Measurements from ENCODE around the gene PRMT9.

PRMT9 gene

GRCh38 chr4:147655639-147656038 is 28.3 kb downstream of the PRMT9 start:
- peaks cover 18 to 62% (median 29%) of the 10 kb centered on the region in 3 donors for H3K36me3 ChIP-seq

GRCh38 chr4:147651563-147651962 is 32.4 kb downstream of the PRMT9 start:
- DNase-seq: no peak
- H3K4me1 ChIP-seq: peaks cover 0 to 3% (median 0%) of the 10 kb centered on the region in 4 donors
- peaks cover 0 to 40% (median 31%) of the 10 kb centered on the region in 3 donors for H3K36me3 ChIP-seq
- intact Hi-C loops (cut with DNase I; ENCODE audit: low total_unique reads): no loop called here
- no peak for TF ChIP-seq CTCF (IDR thresholded peaks at IDR 0.05)
- no peak overlapping the region for H3K27ac ChIP-seq
- no peak overlapping the region for H3K4me3 ChIP-seq
- no peaks in the 10 kb centered on the region for H3K9me3 ChIP-seq
- H3K27me3 ChIP-seq: no peaks in the 10 kb centered on the region

More at GRCh38 chr4:147655639-147656038, 28.3 kb downstream of the PRMT9 start:
- Histone ChIP-seq H3K9me3 (no peaks in the 10 kb centered on the region), H3K27ac (no peak overlapping the region), H3K4me3 (no peak overlapping the region), H3K4me1 (no peaks in the 10 kb centered on the region), H3K27me3 (no peaks in the 10 kb centered on the region)
- no peak for TF ChIP-seq CTCF (IDR thresholded peaks at IDR 0.05)
- no peak for DNase-seq
- intact Hi-C loops (cut with DNase I; ENCODE audit: low total_unique reads): no loop called here

GRCh38 chr4:147648656-147649055 is 35.3 kb downstream of the PRMT9 start:
- intact Hi-C loops (cut with DNase I; ENCODE audit: low total_unique reads): no loop called here

GRCh38 chr4:147645099-147645498 is 38.9 kb downstream of the PRMT9 start:
- intact Hi-C loops (cut with DNase I; ENCODE audit: low total_unique reads): no loop called here

More at GRCh38 chr4:147648656-147649055, 35.3 kb downstream of the PRMT9 start:
- DNase-seq: no peak
- no peak overlapping the region for H3K4me3 ChIP-seq
- no peaks in the 10 kb centered on the region for H3K27me3 ChIP-seq
- peaks cover 0 to 22% (median 17%) of the 10 kb centered on the region in 3 donors for H3K36me3 ChIP-seq
- TF ChIP-seq CTCF (IDR thresholded peaks at IDR 0.05): no peak
- peaks cover 0 to 11% (median 2%) of the 10 kb centered on the region in 4 donors for H3K4me1 ChIP-seq
- no peak overlapping the region for H3K27ac ChIP-seq
- no peaks in the 10 kb centered on the region for H3K9me3 ChIP-seq

GRCh38 chr4:147644471-147644870 is 39.5 kb downstream of the PRMT9 start:
- H3K4me1 ChIP-seq: peaks cover 0 to 11% (median 2%) of the 10 kb centered on the region in 4 donors
- H3K36me3 ChIP-seq: peaks cover 10 to 31% (median 29%) of the 10 kb centered on the region in 3 donors
- no peak for DNase-seq
- no peaks in the 10 kb centered on the region for H3K9me3 ChIP-seq
- H3K27ac ChIP-seq: no peak overlapping the region
- intact Hi-C loops (cut with DNase I; ENCODE audit: low total_unique reads): no loop called here
- H3K4me3 ChIP-seq: no peak overlapping the region
- no peak for TF ChIP-seq CTCF (IDR thresholded peaks at IDR 0.05)
- no peaks in the 10 kb centered on the region for H3K27me3 ChIP-seq

More at GRCh38 chr4:147645099-147645498, 38.9 kb downstream of the PRMT9 start:
- no peak for DNase-seq
- Histone ChIP-seq H3K9me3 (no peaks in the 10 kb centered on the region), H3K4me1 (peaks cover 0 to 11% (median 2%) of the 10 kb centered on the region in 4 donors), H3K27me3 (no peaks in the 10 kb centered on the region), H3K36me3 (peaks cover 10 to 33% (median 29%) of the 10 kb centered on the region in 3 donors), H3K27ac (no peak overlapping the region), H3K4me3 (no peak overlapping the region)
- TF ChIP-seq CTCF (IDR thresholded peaks at IDR 0.05): no peak

GRCh38 chr4:147643616-147644015 is 40.3 kb downstream of the PRMT9 start:
- TF ChIP-seq CTCF (IDR thresholded peaks at IDR 0.05): no peak
- no peak overlapping the region for H3K4me3 ChIP-seq
- intact Hi-C loops (cut with DNase I; ENCODE audit: low total_unique reads): no loop called here
- no peak for DNase-seq
- H3K27me3 ChIP-seq: no peaks in the 10 kb centered on the region
- H3K36me3 ChIP-seq: peaks cover 10 to 29% (median 23%) of the 10 kb centered on the region in 3 donors
- H3K9me3 ChIP-seq: no peaks in the 10 kb centered on the region
- no peak overlapping the region for H3K27ac ChIP-seq
- H3K4me1 ChIP-seq: peaks cover 0 to 11% (median 2%) of the 10 kb centered on the region in 4 donors

Data from tibial artery (tissue), 4 donors.